Kidney (tissue), 14 donors: ENCODE results near the gene ARFRP1. TPM values are rescaled to one million over a fixed set of nuclear protein-coding genes. Genes with fewer than 3 reads are reported as not detected.

Experiments used
- DNase-seq, 5 donors: peaks; one replicate each; pipeline ENCODE4 v3.0.0-alpha.2; 2013 to 2020
- FAIRE-seq: peaks from 2 replicates; lab custom pipeline; 2012; peaks lifted over from hg19 to GRCh38; lab: Jason Lieb, UNC
- H3K27ac ChIP-seq, 2 donors: one replicate each; pipeline ENCODE4 v1.7.0; 2013; ENCODE audit warnings: low read depth in 2 of 2, low read length in 2 of 2, inconsistent platforms in 1 of 2
- H3K27me3 ChIP-seq: one replicate; pipeline ENCODE4 v1.7.1; 2013; ENCODE audit warnings: low read length, inconsistent platforms; ENCODE audit not compliant: control insufficient read depth, insufficient read depth
- H3K36me3 ChIP-seq, 3 donors: one replicate each; pipeline versions ENCODE4 v1.7.0 to v1.7.1; 2013; ENCODE audit warnings: low read length in 3 of 3, control low read depth in 1 of 3, inconsistent platforms in 1 of 3; ENCODE audit not compliant: insufficient read depth in 3 of 3, control insufficient read depth in 2 of 3
- H3K4me1 ChIP-seq, 3 donors: one replicate each; pipeline versions ENCODE4 v1.7.0 to v1.7.1; 2013; ENCODE audit warnings: low read length in 3 of 3, inconsistent platforms in 1 of 3, low read depth in 1 of 3; ENCODE audit not compliant: control insufficient read depth in 2 of 3, insufficient read depth in 2 of 3
- H3K4me3 ChIP-seq, 3 donors: one replicate each; pipeline versions ENCODE4 v1.7.0 to v1.8.1; 2013; ENCODE audit warnings: low read length in 3 of 3, control low read depth in 1 of 3, inconsistent platforms in 1 of 3
- H3K9ac ChIP-seq, 3 donors: one replicate each; pipeline versions ENCODE4 v1.7.0 to v1.7.1; 2013; ENCODE audit warnings: low read length in 3 of 3, control low read depth in 1 of 3, inconsistent platforms in 1 of 3
- H3K9me3 ChIP-seq, 3 donors: one replicate each; pipeline versions ENCODE4 v1.7.0 to v1.7.1; 2013; ENCODE audit warnings: low read length in 3 of 3, control low read depth in 1 of 3, inconsistent platforms in 1 of 3; ENCODE audit not compliant: control insufficient read depth in 2 of 3, insufficient read depth in 1 of 3
- CTCF ChIP-seq: IDR thresholded peaks from 3 replicates; pipeline ENCODE4 v1.5.1; 2012; ENCODE audit warnings: mild to moderate bottlenecking, moderate library complexity, borderline replicate concordance; ENCODE audit not compliant: insufficient read depth; ENCODE audit errors: extremely low read depth
- intact Hi-C: fragments of 100-400 bp; cut with DNase I; formaldehyde crosslinking; loops from one replicate; pipeline ENCODE4 v1.11.1; 2022
- polyA plus RNA-seq: library from polyadenylated mRNA; stranded (reverse); fragments of 350-450 nt; fragmentation: Illumina TruSeq; extraction: RNeasy Lipid Tissue Mini Kit (QIAGEN cat#74804); gene quantifications from one replicate; pipeline ENCODE4 v1.2.3, GENCODE V29; 2014; ENCODE audit warnings: low read depth, low replicate concordance; ENCODE audit not compliant: insufficient read depth
- total RNA-seq: library from RNA; stranded (reverse); fragmentation: NEBNext Ultra II Directional; extraction: Animal tissue kit (Norgen Biotek cat#: 25700); gene quantifications from one replicate; pipeline ENCODE4 v1.2.1, GENCODE V29; 2021
- donor health status: control.
- donor health status: control.
- donor health status: control.
- donor health status: control.
- donor health status: control.
- donor health status: DM: yes; HTN: yes; CAD: no.
- donor health status: Normal renal cell carcinoma (clear cell type).

The ARFRP1 gene
- total and polyA plus RNA-seq, 2 donors from 2014 or later: 60.6 to 71.2 TPM

GRCh38 chr20:63680857-63681608 is 26.7 kb downstream of the ARFRP1 start:
- Histone ChIP-seq H3K4me3 (no peak overlapping the region), H3K27me3 (no peaks in the 10 kb centered on the region), H3K9ac (no peak overlapping the region), H3K36me3 (no peaks in the 10 kb centered on the region), H3K27ac (peak overlapping the region in 1 of 2 donors; percentile 51), H3K4me1 (peaks cover 0 to 17% (median 0%) of the 10 kb centered on the region in 3 donors), H3K9me3 (no peaks in the 10 kb centered on the region)
- peak in 1 of 5 donors; percentile 67 for DNase-seq
- intact Hi-C loops: no loop called here
- no peak for TF ChIP-seq CTCF
- FAIRE-seq: no peak

- no peaks in the 10 kb centered on the region for H3K36me3 ChIP-seq
- no peaks in the 10 kb centered on the region for H3K9me3 ChIP-seq
- H3K4me1 ChIP-seq: peaks cover 0 to 11% (median 0%) of the 10 kb centered on the region in 3 donors
- peak in 1 of 5 donors; percentile 71 for DNase-seq
- no peak for TF ChIP-seq CTCF
- H3K9ac ChIP-seq: no peak overlapping the region
- H3K27me3 ChIP-seq: no peaks in the 10 kb centered on the region
- intact Hi-C loops: no loop called here
- FAIRE-seq: no peak
- H3K4me3 ChIP-seq: no peak overlapping the region
- H3K27ac ChIP-seq: no peak overlapping the region
These were observed 27.3 kb downstream of the ARFRP1 start for GRCh38 chr20:63680427-63680826.

- no peaks in the 10 kb centered on the region for H3K36me3 ChIP-seq
These were observed 27.9 kb downstream of the ARFRP1 start for GRCh38 chr20:63679799-63680305.

More at GRCh38 chr20:63679799-63680305, 27.9 kb downstream of the ARFRP1 start:
- H3K27me3 ChIP-seq: no peaks in the 10 kb centered on the region
- DNase-seq (peak in 1 of 5 donors; percentile 66), FAIRE-seq (no peak)
- intact Hi-C loops: no loop called here
- peaks cover 0 to 11% (median 0%) of the 10 kb centered on the region in 3 donors for H3K4me1 ChIP-seq
- no peak overlapping the region for H3K9ac ChIP-seq
- no peak overlapping the region for H3K4me3 ChIP-seq
- H3K27ac ChIP-seq: no peak overlapping the region
- no peak for TF ChIP-seq CTCF
- no peaks in the 10 kb centered on the region for H3K9me3 ChIP-seq
